ENCODE measurements around the gene ARL15. TPM values are rescaled to one million over a fixed set of nuclear protein-coding genes. Genes with fewer than 3 reads are reported as not detected.
A peak's percentile ranks its signal among the peaks of the same experiment; 100 is the strongest.

The ARL15 gene
- total and polyA plus RNA-seq, 9 of the 15 experiments (the other 6 are each of a cell fraction or from before 2014, with no cell fraction given) = 18.5 to 80.4 (median 57.0) TPM

GRCh38 chr5:54310433-54311175 lies at the start of gene ARL15 (continued):
- TF ChIP-seq RBFOX2 (IDR thresholded peaks at IDR 0.05; ENCODE audit: low read depth, low read length) (peak; percentile 100), ZNF780A (CRISPR knock-in tag; IDR thresholded peaks at IDR 0.05) (peak; percentile 82; the same call in 1 of the 2 replicates), SIN3B (IDR thresholded peaks at IDR 0.05; ENCODE audit: low read depth) (peak; percentile 32; the same call in 1 of the 2 replicates), NR0B1 (IDR thresholded peaks at IDR 0.05; ENCODE audit: partially characterized antibody) (no peak), SAFB (IDR thresholded peaks at IDR 0.05; ENCODE audit: borderline replicate concordance, low read depth, low read length) (no peak), ZKSCAN1 (IDR thresholded peaks at IDR 0.05; ENCODE audit: low read depth, low read length) (peak; percentile 60; the same call in 1 of the 2 replicates), TBL1XR1 (IDR thresholded peaks at IDR 0.05; ENCODE audit: low read length in 2 of 2) (no peak; a peak in 1 of 4 replicates), WHSC1 (IDR thresholded peaks at IDR 0.05; ENCODE audit: low read length) (no peak), FOXJ2 (tag; IDR thresholded peaks at IDR 0.05) (no peak), GATAD2A (IDR thresholded peaks at IDR 0.05) (peak; percentile 97; the same call in 1 of the 2 replicates), RBM22 (IDR thresholded peaks at IDR 0.05; ENCODE audit: low read depth, low read length, poor library complexity, severe bottlenecking) (peak; percentile 98), ZNF609 (CRISPR knock-in tag; IDR thresholded peaks at IDR 0.05; ENCODE audit: borderline replicate concordance) (no peak), MXI1 (IDR thresholded peaks at IDR 0.05; ENCODE audit: low read depth, low read length) (no peak; the same call in 1 of the 2 replicates), ESRRB (CRISPR knock-in tag; IDR thresholded peaks at IDR 0.05; ENCODE audit: borderline replicate concordance) (0 out of 2 replicates have a peak, but pooled peaks have one; percentile 69), ZBTB43 (CRISPR knock-in tag; IDR thresholded peaks at IDR 0.05) (no peak), NR4A1 (CRISPR knock-in tag; IDR thresholded peaks at IDR 0.05) (no peak), NR4A1 (tag; IDR thresholded peaks at IDR 0.05) (no peak), GTF2E2 (tag; IDR thresholded peaks at IDR 0.05) (peak; percentile 52; the same call in 1 of the 2 replicates), NR1H2 (CRISPR knock-in tag; IDR thresholded peaks at IDR 0.05) (no peak), DNMT1 (IDR thresholded peaks at IDR 0.05) (no peak)

Measured in K562 (cell line).